Left forelimb (tissue), 1 donor: ENCODE data around the gene ADTRP.

Source experiments
- DNase-seq: peaks from one replicate; pipeline ENCODE4 v3.0.0-alpha.2; 2018; ENCODE audit warnings: low spot score

Gene ADTRP

DNA sequence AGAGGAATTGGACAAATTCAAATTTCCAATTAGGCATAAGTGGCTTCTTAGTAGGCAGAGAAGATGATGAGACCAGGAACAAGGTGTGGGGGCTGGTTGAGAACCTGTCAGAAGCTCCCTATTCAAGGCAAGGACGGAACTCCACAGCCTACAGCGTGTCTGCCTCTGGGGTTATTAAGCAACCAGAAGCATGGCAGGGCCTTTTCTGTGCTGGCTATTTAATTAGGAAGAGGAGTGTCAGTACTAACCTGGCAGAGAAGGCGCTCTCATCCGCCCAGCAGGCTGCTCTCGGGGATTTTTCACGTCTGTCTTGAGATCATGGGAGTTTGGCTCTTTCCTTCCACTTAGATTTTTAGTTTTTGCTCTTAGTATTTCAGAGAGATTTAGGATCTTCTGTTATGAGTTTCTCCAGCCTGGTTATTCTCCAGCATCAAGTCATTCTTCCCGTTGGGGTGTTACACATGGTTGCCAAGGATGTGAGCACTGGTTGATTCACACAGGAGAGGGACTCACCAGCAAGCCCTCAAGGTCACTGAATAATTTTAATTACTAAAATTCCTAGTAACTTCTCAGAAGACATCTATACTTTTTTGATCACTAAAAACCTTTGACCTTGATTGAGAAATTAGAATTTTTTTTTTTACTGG is 23.9 kb downstream of the ADTRP start:
- no peak for DNase-seq

- DNase-seq, result no peak
Measured at GRCh38 chr6:11753798-11754197, 24.8 kb downstream of the ADTRP start.

GRCh38 chr6:11752360-11752759 is 26.2 kb downstream of the ADTRP start:
- no peak for DNase-seq

DNA sequence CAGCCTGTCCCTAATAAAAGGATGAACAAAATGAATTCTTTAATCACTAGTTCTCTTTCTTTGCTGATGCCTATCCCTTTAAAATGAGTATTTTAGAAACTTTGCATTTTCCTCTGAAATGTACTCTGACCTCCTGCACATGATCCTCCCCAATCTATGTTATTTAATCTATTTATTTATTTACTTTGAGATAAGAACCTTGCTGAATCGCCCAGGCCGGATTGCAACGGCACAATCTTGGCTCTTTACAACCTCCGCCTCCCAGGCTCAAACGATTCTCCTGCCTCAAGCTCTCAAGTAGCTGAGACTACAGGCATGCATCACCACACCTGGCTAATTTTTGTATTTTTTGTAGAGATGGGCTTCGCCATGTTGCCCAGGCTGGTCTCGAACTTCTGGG is 27.9 kb downstream of the ADTRP start:
- DNase-seq, result no peak

GRCh38 chr6:11748591-11749210 is 29.9 kb downstream of the ADTRP start:
- DNase-seq, result no peak

- DNase-seq, result no peak
Measured at GRCh38 chr6:11747021-11747420, 31.6 kb downstream of the ADTRP start.

DNA sequence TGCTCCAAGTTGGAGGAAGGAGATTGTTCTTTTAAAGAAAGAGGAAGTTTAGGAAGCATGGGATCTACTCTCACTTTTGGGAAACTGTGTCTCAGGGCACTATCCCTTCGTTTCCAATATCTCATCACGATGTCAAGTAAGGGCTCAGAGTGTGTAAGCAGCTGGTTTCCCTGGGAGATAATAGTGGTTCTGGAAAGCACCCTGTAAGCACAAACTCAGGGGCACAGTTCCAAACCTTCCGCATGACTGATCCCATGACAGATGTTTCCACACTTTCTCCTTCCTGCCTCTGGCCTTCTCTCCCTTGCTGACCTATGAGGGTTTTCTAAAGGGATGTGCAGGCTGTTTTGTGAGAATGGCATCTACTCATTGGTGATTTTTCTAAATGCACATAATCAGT is 33.9 kb downstream of the ADTRP start:
- no peak for DNase-seq

DNA sequence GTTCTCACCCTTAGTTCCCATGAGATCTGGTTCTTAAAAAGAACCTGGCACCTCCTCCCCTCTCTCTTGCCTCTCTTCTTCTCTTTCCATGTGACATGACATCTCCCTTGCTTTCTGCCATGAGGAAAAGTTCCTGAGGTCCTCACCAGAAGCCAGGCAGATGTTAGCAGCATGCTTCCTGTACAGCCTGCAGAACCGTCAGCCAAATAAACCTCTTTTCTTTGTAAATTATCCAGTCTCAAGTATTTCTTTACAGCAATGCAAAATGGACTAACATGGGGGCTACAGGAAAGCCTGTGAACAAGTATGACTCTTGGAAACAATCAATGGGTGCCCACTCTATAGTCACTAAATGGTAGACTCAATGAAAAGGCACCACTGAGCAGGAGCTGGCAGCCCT is 34.5 kb downstream of the ADTRP start:
- DNase-seq, result no peak

GRCh38 chr6:11740875-11741274 is 37.7 kb downstream of the ADTRP start:
- no peak for DNase-seq

DNA sequence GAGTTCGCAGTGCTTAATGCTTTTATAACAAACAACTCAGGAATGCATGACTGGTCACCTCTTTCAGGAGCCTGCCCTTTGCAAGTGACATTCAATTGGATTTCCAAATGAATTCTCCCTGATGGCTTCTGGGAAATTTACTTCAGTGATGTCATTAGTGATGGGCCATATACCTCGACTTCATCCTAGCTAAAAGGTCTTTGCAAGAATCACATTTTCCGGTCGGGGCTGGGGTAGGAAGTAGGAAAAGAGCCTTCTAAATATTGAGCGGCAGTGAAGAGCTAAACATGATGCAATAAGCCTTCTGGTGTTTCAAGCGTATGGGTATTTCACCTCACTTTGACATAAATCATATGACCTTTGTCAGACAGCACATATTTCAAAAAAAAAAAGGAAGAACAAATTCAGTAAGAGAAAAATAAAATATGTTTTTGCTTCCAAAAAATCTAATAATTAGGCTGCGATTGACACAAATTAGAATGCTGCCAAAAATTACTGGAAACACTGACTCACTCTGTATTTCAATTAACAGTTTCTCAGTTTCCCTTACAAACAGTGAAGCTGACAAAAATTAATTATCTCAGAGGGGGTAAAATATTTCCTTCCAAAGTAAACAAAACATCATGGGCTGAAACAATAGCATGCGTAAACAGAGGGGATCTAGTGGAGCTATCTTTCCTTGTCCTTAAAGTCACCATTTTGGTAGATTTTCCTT is 39.8 kb downstream of the ADTRP start:
- no peak for DNase-seq

DNA sequence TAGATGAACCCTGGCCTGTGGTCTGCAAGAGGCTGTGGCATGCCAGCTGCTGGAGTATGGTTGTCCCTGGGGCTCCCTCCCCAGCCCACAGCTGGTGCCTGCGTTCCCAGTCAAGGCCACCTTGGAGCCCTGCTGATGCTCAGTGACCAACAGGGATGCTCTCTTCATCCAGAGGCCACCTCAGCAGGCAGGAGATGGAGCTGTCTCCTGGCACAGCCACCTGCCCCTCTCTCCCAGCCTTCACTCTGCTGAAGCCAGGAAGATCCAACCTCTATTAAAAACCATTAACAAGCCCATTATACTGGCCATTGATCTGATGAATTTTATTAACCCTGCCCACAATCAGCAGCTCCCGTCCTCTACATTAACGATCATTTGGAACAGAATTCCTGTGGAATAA is 40.4 kb downstream of the ADTRP start:
- no peak for DNase-seq

GRCh38 chr6:11736601-11737000 is 42.0 kb downstream of the ADTRP start:
- DNase-seq, result no peak

GRCh38 chr6:11734861-11735613 is 43.6 kb downstream of the ADTRP start:
- DNase-seq, result no peak

DNA sequence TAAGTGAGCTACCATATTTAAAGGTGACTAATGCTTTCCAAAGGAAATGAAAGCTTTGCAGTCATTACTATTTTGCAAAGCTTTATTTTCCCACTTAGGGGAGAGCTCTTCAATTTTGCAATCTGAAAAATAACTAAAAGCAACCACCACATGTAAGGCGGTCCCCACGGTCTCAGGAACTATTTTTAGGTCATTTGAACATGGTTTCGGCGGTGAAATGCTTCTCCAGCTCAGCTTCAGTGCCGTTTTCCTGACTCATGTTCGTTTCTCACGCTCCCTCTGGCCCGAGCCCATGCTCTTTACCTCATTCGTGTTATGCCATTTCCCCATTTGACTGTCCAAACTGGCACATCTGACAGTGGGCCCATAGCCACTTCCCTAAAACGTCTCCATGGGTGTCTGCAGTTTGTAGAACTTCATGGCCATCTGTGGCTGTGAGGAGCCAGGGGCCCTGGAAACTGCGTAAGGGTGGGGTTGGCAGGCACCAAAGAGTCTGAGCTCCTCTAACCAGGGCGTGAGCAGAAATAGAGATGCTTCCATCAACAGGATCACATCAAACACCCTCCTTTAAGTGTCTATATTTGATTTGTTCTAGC is 46.5 kb downstream of the ADTRP start:
- no peak for DNase-seq

GRCh38 chr6:11731423-11731822 is 47.2 kb downstream of the ADTRP start:
- DNase-seq, result no peak

- no peak for DNase-seq
Measured at GRCh38 chr6:11730641-11731040, 48.0 kb downstream of the ADTRP start.

DNA sequence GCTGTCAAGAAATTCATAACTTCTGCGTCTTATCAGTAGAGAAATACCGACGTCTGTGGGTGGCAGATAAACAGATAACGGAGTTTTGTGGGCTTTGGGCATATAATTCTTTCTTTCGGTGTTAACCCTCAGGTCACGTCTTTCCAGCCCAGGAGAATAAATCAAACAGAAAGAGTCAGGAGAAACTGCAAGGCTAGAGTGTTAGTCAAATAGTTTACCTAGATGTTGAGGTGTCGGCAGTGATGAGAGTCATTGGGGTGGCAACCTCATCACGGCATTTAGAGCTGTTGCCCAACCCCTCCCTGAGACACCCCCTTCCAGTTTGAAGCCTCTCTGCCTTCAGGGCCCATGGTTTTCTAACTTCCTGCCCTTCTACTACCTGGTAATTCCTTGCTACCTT is 49.5 kb downstream of the ADTRP start:
- DNase-seq, result no peak

DNA sequence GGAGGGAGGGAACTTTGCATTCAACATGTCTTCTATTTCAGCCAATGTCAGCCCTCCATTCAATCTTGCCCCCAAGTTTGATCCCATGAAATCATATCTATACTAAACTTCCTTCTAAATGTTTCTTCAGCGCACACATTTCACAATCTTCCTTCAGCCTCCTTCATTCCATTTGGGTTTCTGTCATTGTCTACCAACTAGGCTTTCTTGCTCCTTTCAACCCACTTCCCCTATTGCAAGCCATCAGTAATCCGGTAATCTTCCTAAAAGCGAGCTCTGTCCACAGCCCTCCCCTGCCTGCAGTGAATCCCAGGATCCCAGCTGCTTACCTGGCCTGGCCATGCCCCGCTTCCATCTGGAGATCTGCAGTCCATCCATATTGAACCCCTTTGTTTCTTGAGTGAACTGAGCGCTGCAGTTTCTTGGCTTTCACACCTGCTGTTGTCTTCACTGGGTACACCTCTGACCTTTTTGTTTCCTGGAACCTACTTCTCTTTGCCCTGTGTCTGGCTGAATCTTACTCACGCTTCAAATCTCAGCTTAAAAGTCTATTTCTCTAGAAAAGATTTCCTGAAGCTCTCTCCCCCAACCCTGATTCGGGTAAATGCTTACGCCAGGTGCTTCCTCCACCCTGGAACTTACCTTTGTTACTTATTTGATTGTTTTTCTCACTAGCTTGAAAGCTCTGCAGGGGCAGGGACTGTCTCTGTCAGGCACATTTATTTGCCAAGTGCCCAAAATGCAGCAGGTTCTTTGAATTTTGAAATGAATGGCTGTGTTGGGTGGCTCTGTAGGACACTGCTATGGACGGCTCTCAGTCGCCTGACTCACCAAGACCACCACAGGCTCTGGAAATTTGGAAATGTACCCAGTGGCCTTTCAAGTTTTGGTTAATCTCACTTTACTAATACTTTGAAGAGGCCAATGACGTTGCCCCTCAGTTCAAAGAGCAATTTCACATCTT is 50.3 kb downstream of the ADTRP start:
- DNase-seq, result no peak

DNA sequence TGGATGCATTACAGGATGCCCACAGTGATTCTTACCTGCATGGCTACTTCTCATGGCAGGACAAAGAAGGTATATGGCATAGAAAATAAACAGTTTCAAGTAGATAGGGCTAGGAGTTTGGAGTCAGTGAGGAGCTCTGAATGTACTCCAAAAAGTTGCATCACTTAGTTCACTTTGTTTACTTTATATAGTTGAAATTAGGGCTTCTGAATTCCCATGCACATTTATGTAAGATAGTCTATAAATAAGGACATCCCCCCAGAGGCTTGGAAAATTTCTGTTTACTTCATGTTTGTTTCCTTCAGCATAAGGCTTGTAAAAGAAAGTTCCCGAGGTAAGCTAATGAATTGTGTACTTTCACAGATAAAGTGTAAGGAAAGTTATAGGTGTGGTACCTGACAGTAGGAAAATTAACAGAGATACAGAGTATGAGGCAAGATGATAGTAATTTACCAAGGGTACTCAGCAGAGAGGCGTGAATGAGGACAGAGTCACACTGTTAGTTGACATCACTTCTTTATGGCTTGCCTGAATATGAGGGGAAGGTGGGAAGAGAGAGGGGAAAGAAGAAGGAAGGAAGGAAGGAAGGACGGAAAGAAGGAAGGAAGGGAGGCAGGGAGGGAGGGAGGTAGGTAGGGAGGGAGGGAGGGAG is 51.1 kb downstream of the ADTRP start:
- DNase-seq, result no peak

GRCh38 chr6:11724286-11724685 is 54.3 kb downstream of the ADTRP start:
- DNase-seq, result no peak
